HG03097 (cell line): ENCODE results near the gene HTR1D.
"Not testable (repeated sequence)": the region's sequence is repeated elsewhere in the genome, so short reads cannot be mapped to it uniquely, and the experiment has no call there.

Source experiments
- ATAC-seq: cut with Tn5 transposase; IDR thresholded peaks from one replicate; pipeline ENCODE4 v1.9.1; 2021; ENCODE audit not compliant: unreplicated experiment, low FRiP score

Gene HTR1D

GRCh38 chr1:23221107-23221506, 3.8 kb upstream of the HTR1D start:
- ATAC-seq: no peak

GRCh38 chr1:23216771-23217420, 406 bp downstream of the HTR1D start:
- ATAC-seq: no peak

- ATAC-seq: no peak
These were observed 1.4 kb downstream of the HTR1D start for GRCh38 chr1:23215751-23216449.

- no peak for ATAC-seq
These were observed 2.0 kb downstream of the HTR1D start for GRCh38 chr1:23215291-23215690.

GRCh38 chr1:23214640-23215039, 2.7 kb downstream of the HTR1D start:
- no peak for ATAC-seq

GRCh38 chr1:23211955-23212354, 5.3 kb downstream of the HTR1D start:
- no peak for ATAC-seq

- no peak for ATAC-seq
These were observed 6.3 kb downstream of the HTR1D start for GRCh38 chr1:23210963-23211362.

- ATAC-seq: no peak
These were observed 6.9 kb downstream of the HTR1D start for GRCh38 chr1:23210351-23210785.

GRCh38 chr1:23209770-23210169, 7.5 kb downstream of the HTR1D start:
- ATAC-seq: no peak

GRCh38 chr1:23208527-23208926, 8.8 kb downstream of the HTR1D start:
- no peak for ATAC-seq

GRCh38 chr1:23207733-23208132, 9.6 kb downstream of the HTR1D start:
- not testable (repeated sequence) for ATAC-seq

- ATAC-seq: no peak
These were observed 15.0 kb downstream of the HTR1D start for GRCh38 chr1:23202263-23202749.

- ATAC-seq: no peak
These were observed 16.4 kb downstream of the HTR1D start for GRCh38 chr1:23200883-23201282.

GRCh38 chr1:23198373-23198772, 18.9 kb downstream of the HTR1D start:
- ATAC-seq: no peak

GRCh38 chr1:23196627-23197328, 20.5 kb downstream of the HTR1D start:
- ATAC-seq: no peak

- ATAC-seq: no peak
These were observed 22.9 kb downstream of the HTR1D start for GRCh38 chr1:23194119-23194984.

- ATAC-seq: no peak
These were observed 23.7 kb downstream of the HTR1D start for GRCh38 chr1:23193391-23194118.

- ATAC-seq: no peak
These were observed 26.1 kb downstream of the HTR1D start for GRCh38 chr1:23191199-23191598.

- not testable (repeated sequence) for ATAC-seq
These were observed 28.3 kb downstream of the HTR1D start for GRCh38 chr1:23188936-23189452.

GRCh38 chr1:23188434-23188884, 28.8 kb downstream of the HTR1D start:
- ATAC-seq: no peak
